ENCODE data around the gene CHD6.
A peak's percentile ranks its signal among the peaks of the same experiment; 100 is the strongest.

Gene CHD6

GRCh38 chr20:41622584-41622983, 4.4 kb upstream of the CHD6 start:
- DNase-seq (ENCODE audit: low spot score) = no peak

GRCh38 chr20:41621971-41622370, 3.8 kb upstream of the CHD6 start:
- DNase-seq (ENCODE audit: low spot score) = no peak

- DNase-seq (ENCODE audit: low spot score) = no peak
Observed at GRCh38 chr20:41621421-41621820, 3.2 kb upstream of the CHD6 start.

- DNase-seq (ENCODE audit: low spot score) = no peak
Observed at GRCh38 chr20:41619360-41620100, 1.4 kb upstream of the CHD6 start.

GRCh38 chr20:41618807-41619311, 682 bp upstream of the CHD6 start:
- DNase-seq (ENCODE audit: low spot score) = no peak

GRCh38 chr20:41617059-41617901, 897 bp downstream of the CHD6 start:
- DNase-seq (ENCODE audit: low spot score) = peak; percentile 24

GRCh38 chr20:41616228-41616627, 1.9 kb downstream of the CHD6 start:
- DNase-seq (ENCODE audit: low spot score) = no peak

GRCh38 chr20:41615676-41616075, 2.5 kb downstream of the CHD6 start:
- no peak for DNase-seq (ENCODE audit: low spot score)

GRCh38 chr20:41615110-41615509, 3.1 kb downstream of the CHD6 start:
- DNase-seq (ENCODE audit: low spot score) = no peak

GRCh38 chr20:41613321-41613720, 4.9 kb downstream of the CHD6 start:
- no peak for DNase-seq (ENCODE audit: low spot score)

- no peak for DNase-seq (ENCODE audit: low spot score)
Observed at GRCh38 chr20:41609474-41609873, 8.7 kb downstream of the CHD6 start.

GRCh38 chr20:41608606-41609005, 9.6 kb downstream of the CHD6 start:
- no peak for DNase-seq (ENCODE audit: low spot score)

GRCh38 chr20:41607791-41608190, 10.4 kb downstream of the CHD6 start:
- no peak for DNase-seq (ENCODE audit: low spot score)

- DNase-seq (ENCODE audit: low spot score) = no peak
Observed at GRCh38 chr20:41604002-41604401, 14.2 kb downstream of the CHD6 start.

- no peak for DNase-seq (ENCODE audit: low spot score)
Observed at GRCh38 chr20:41601742-41602141, 16.4 kb downstream of the CHD6 start.

- DNase-seq (ENCODE audit: low spot score) = no peak
Observed at GRCh38 chr20:41600926-41601631, 17.1 kb downstream of the CHD6 start.

GRCh38 chr20:41599699-41600104, 18.5 kb downstream of the CHD6 start:
- no peak for DNase-seq (ENCODE audit: low spot score)

GRCh38 chr20:41598719-41599118, 19.5 kb downstream of the CHD6 start:
- no peak for DNase-seq (ENCODE audit: low spot score)

GRCh38 chr20:41594514-41595322, 23.5 kb downstream of the CHD6 start:
- no peak for DNase-seq (ENCODE audit: low spot score)

GRCh38 chr20:41592516-41593216, 25.5 kb downstream of the CHD6 start:
- DNase-seq (ENCODE audit: low spot score) = no peak

- no peak for DNase-seq (ENCODE audit: low spot score)
Observed at GRCh38 chr20:41587956-41588355, 30.2 kb downstream of the CHD6 start.

Data from COLO829 (cell line).